B cell (primary cell): ENCODE data around the gene RBMS3.

ENCODE experiments used
- CTCF ChIP-seq: fragments of 200-600 bp; IDR thresholded peaks from one replicate; pipeline ENCODE4 v1.8.0; 2022; ENCODE audit warnings: antibody characterized with exemption, mild to moderate bottlenecking
- EZH2 ChIP-seq: IDR thresholded peaks from 2 replicates; pipeline ENCODE4 v1.6.1; 2012; ENCODE audit warnings: borderline replicate concordance, low read depth, mild to moderate bottlenecking, moderate library complexity, low read length; ENCODE audit not compliant: insufficient read depth, poor library complexity, severe bottlenecking

GRCh38 chr3:29314727-29315088 lies 33.8 kb downstream of the RBMS3 start:
- TF ChIP-seq CTCF (no peak), EZH2 (no peak)
